Thoracic aorta (tissue), 2 donors: Measurements from ENCODE around the gene FAM13C. TPM values are rescaled to one million over a fixed set of nuclear protein-coding genes. Genes with fewer than 3 reads are reported as not detected.

Experiments used
- ATAC-seq: fragments of 150-250 bp; one replicate; pipeline ENCODE4 v1.8.0; 2017; ENCODE audit warnings: low read depth; ENCODE audit not compliant: insufficient number of reproducible peaks, low FRiP score
- DNase-seq: peaks from one replicate; pipeline ENCODE4 v3.0.0-alpha.2; 2020; ENCODE audit warnings: low spot score
- H3K27ac ChIP-seq, 2 donors: fragments of 200-600 bp; sonication (generic); 1 replicate in 1 of 2; 2 replicates in 1 of 2; pipeline ENCODE4 v1.5.1; 2016; ENCODE audit warnings: mild to moderate bottlenecking in 2 of 2, moderate library complexity in 2 of 2
- H3K27me3 ChIP-seq: fragments of 200-600 bp; sonication (generic); replicated peaks from 2 replicates; pipeline ENCODE4 v1.6.0; 2016; ENCODE audit warnings: mild to moderate bottlenecking; ENCODE audit not compliant: insufficient read depth
- H3K36me3 ChIP-seq: fragments of 200-600 bp; sonication (generic); one replicate; pipeline ENCODE4 v1.5.1; 2016
- H3K4me1 ChIP-seq, 2 donors: fragments of 200-600 bp; sonication (generic); 1 replicate in 1 of 2; 2 replicates in 1 of 2; pipeline versions ENCODE4 v1.5.1 to v1.6.0; 2016; ENCODE audit warnings: low read depth in 2 of 2, mild to moderate bottlenecking in 1 of 2; ENCODE audit not compliant: control insufficient read depth in 1 of 2
- H3K4me3 ChIP-seq: fragments of 200-600 bp; sonication (generic); 2 replicates; pipeline ENCODE4 v1.5.1; 2016; ENCODE audit warnings: mild to moderate bottlenecking
- H3K9me3 ChIP-seq: fragments of 200-600 bp; sonication (generic); 2 replicates; pipeline ENCODE4 v1.5.1; 2016
- CTCF ChIP-seq: fragments of 200-600 bp; sonication (generic); IDR thresholded peaks from one replicate; pipeline ENCODE4 v1.5.1; 2019; ENCODE audit warnings: antibody characterized with exemption
- total RNA-seq, 2 donors: library from RNA; depleted of rRNA; stranded (reverse); fragments of >200 nt; gene quantifications; one replicate each; pipeline versions ENCODE4 v1.1.0 to v1.2.3, GENCODE V29; 2016

FAM13C gene
- total RNA-seq, 2 donors from 2014 or later: 20.4 to 30.9 TPM

GRCh38 chr10:59319854-59320253, 42.5 kb downstream of the FAM13C start:
- no peak for TF ChIP-seq CTCF

GRCh38 chr10:59317066-59317465, 45.3 kb downstream of the FAM13C start:
- H3K27me3 ChIP-seq: no peaks in the 10 kb centered on the region
- no peak overlapping the region for H3K4me3 ChIP-seq
- TF ChIP-seq CTCF: no peak
- DNase-seq: no peak
- peaks cover under 1 to 20% of the 10 kb centered on the region in 2 donors for H3K4me1 ChIP-seq
- H3K27ac ChIP-seq: no peak overlapping the region
- no peaks in the 10 kb centered on the region for H3K9me3 ChIP-seq
- no peak for ATAC-seq
- no peaks in the 10 kb centered on the region for H3K36me3 ChIP-seq

More at GRCh38 chr10:59319854-59320253, 42.5 kb downstream of the FAM13C start:
- Histone ChIP-seq H3K4me3 (no peak overlapping the region), H3K27me3 (no peaks in the 10 kb centered on the region), H3K4me1 (peaks cover 20 to 43% of the 10 kb centered on the region in 2 donors), H3K9me3 (no peaks in the 10 kb centered on the region), H3K27ac (no peak overlapping the region), H3K36me3 (no peaks in the 10 kb centered on the region)
- ATAC-seq (no peak), DNase-seq (no peak)

- Histone ChIP-seq H3K4me1 (peaks cover 12 to 30% of the 10 kb centered on the region in 2 donors), H3K9me3 (no peaks in the 10 kb centered on the region), H3K27me3 (no peaks in the 10 kb centered on the region), H3K27ac (no peak overlapping the region), H3K4me3 (no peak overlapping the region), H3K36me3 (no peaks in the 10 kb centered on the region)
- no peak for TF ChIP-seq CTCF
- ATAC-seq: no peak
- no peak for DNase-seq
These were observed 46.9 kb downstream of the FAM13C start for GRCh38 chr10:59315465-59315864.

GRCh38 chr10:59314268-59314667, 48.1 kb downstream of the FAM13C start:
- no peak overlapping the region for H3K27ac ChIP-seq
- TF ChIP-seq CTCF: no peak
- DNase-seq (no peak), ATAC-seq (no peak)
- no peaks in the 10 kb centered on the region for H3K36me3 ChIP-seq
- no peaks in the 10 kb centered on the region for H3K9me3 ChIP-seq
- H3K4me3 ChIP-seq: no peak overlapping the region
- H3K27me3 ChIP-seq: no peaks in the 10 kb centered on the region
- H3K4me1 ChIP-seq: peaks cover 12 to 41% of the 10 kb centered on the region in 2 donors

- no peak overlapping the region for H3K27ac ChIP-seq
These were observed 50.1 kb downstream of the FAM13C start for GRCh38 chr10:59312247-59312646.

More at GRCh38 chr10:59312247-59312646, 50.1 kb downstream of the FAM13C start:
- Histone ChIP-seq H3K9me3 (no peaks in the 10 kb centered on the region), H3K27me3 (no peaks in the 10 kb centered on the region), H3K4me1 (peaks cover 12 to 54% of the 10 kb centered on the region in 2 donors), H3K4me3 (no peak overlapping the region), H3K36me3 (no peaks in the 10 kb centered on the region)
- no peak for ATAC-seq
- TF ChIP-seq CTCF: no peak
- no peak for DNase-seq
